Neural progenitor cell (in vitro differentiated cells): ENCODE results near the gene RNF213.

Experiments
- CTCF ChIP-seq: fragments of 200-600 bp; sonication (generic); IDR thresholded peaks from 2 replicates; pipeline ENCODE4 v1.5.1; 2017; ENCODE audit warnings: antibody characterized with exemption, mild to moderate bottlenecking
- EZH2phosphoT487 ChIP-seq: fragments of 200-600 bp; sonication (generic); IDR thresholded peaks from 2 replicates; pipeline ENCODE4 v1.6.1; 2017; ENCODE audit warnings: antibody characterized with exemption

GRCh38 chr17:80283116-80283852, 22.6 kb downstream of the RNF213 start:
- no peak for TF ChIP-seq CTCF
- TF ChIP-seq EZH2phosphoT487: no peak
